ENCODE measurements around the gene SF1.

GRCh38 chr11:64794526-64794925 lies 16.2 kb upstream of the SF1 start:
- no peak for TF ChIP-seq ELF4 (IDR thresholded peaks at IDR 0.05)
- TF ChIP-seq TARDBP (IDR thresholded peaks at IDR 0.05), result no peak
